Pons (tissue), 1 donor: Measurements from ENCODE around the gene DPP3.

Experiments
- DNase-seq: peaks from one replicate; pipeline ENCODE4 v3.0.0-alpha.2; 2016; ENCODE audit warnings: low spot score

Gene DPP3

GRCh38 chr11:66465373-66466224, 14.6 kb upstream of the DPP3 start:
- DNase-seq = no peak

GRCh38 chr11:66466225-66467033, 13.8 kb upstream of the DPP3 start, which contains the start of gene PELI3:
Gene PELI3 (plus strand): TSS chr11:66466905. CDS start chr11:66468129, 1,224 bp downstream.
- DNase-seq = peak; percentile 90

GRCh38 chr11:66467034-66467659, 13.1 kb upstream of the DPP3 start:
- peak; percentile 7 for DNase-seq

DNA sequence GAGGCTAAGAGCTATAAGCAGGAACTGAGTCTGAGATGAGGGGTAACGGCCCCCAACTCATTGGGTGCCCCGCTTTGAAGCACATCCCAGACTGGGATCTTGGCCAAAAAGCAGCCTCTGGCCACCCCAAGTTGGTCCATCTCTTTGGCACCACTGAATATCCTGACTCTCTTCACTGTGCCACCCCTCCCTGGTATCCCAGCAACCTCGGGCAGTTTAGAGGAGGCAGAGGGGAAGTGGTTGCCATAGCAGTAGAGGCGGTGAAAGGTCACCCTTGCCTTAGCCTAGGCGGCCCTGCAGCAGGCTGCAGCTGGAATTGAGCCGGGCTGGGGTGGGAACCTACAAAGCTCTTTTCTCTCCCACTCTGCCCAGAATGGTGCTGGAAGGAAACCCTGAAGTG, 12.5 kb upstream of the DPP3 start:
- DNase-seq = peak; percentile 33

GRCh38 chr11:66468691-66469090, 11.5 kb upstream of the DPP3 start:
- no peak for DNase-seq

GRCh38 chr11:66469441-66469840, 10.8 kb upstream of the DPP3 start:
- DNase-seq = no peak

DNA sequence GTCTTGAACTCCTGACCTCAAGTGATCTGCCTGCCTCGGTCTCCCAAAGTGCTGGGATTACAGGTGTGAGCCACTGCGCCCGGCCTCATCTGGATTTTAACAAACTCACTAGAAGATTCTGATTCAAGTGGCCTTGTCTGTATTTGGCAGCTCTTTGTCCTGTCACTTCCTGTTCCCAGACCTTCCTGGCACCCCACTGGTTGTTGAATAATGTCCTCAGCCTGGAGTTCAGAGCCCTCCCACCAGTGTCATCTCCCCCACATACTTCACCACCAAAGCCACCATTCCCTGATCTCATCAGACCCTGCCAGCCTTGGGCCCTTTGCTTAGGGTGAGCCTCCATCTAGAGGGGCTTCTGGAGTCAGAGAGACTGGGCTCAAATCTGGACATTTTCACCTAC, 10.2 kb upstream of the DPP3 start:
- no peak for DNase-seq

DNA sequence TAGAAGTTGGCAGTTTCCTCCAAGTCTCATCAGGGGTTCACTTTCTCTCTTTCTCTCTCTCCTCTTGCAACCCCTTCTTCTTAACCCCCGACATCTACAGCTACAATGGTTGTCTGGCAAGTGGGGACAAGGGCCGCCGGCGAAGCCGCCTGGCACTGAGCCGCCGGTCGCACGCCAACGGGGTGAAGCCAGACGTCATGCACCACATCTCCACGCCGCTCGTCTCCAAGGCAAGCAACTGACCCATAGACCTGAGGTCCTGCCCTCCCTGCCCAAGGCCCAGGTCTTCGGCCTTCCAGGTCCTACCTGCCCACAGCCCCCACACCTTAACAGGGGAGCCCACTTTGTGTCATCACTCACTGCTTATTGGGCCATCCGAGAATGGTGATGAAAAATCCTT, 9.1 kb upstream of the DPP3 start:
- DNase-seq = no peak

GRCh38 chr11:66472054-66472453, 8.2 kb upstream of the DPP3 start:
- no peak for DNase-seq

DNA sequence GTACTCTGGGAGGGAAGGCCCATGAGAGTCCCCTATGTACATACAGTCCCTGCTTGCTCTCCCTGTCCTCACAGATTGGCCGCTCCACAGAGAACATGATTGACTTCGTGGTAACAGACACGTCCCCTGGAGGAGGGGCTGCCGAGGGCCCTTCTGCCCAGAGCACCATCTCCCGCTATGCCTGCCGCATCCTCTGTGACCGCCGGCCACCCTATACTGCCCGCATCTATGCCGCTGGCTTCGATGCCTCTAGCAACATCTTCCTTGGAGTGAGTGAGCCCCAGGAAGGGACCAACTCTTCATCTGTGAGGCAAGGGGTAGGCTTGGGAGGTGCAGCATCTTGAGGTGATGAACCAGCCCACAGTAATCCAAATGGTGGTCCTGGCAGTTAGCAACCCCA, 7.1 kb upstream of the DPP3 start:
- no peak for DNase-seq

DNA sequence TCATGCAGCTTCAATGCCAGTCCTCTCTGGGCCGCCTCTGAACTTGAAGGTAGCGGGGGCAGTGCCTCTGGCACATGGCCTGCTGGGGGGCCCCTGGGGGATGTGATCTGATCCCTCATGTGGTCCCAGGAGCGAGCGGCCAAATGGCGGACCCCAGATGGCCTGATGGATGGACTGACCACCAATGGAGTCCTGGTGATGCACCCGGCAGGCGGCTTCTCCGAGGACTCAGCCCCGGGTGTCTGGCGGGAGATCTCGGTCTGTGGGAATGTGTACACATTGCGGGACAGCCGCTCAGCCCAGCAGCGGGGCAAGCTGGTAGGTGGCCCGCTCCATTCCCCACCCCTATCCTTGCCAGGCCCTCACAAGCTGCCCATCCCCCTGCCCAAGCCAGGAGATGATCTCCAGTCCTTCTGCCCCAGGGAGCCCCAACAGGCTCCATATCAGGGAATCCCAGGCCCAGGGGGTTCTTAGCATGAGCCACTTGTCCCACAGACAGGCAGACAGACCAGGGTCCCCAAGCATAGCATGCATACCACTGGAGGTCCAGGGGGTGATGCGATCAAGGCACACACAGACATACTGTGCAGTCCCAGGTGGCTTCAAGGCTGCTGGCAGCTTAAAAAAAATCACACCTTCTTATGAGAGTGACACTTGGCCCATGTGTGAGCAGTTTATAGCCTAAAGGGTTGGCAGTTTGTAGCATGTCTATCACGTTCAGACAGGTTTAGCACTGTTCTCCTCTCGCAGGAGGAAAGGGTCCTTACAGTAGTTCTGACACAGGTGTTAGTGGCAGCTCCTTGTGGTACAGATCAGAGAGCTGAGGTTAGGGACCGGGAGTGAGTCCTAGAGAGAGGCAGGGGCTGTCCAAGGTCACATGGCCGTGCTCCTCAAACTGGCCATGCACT, 6.4 kb upstream of the DPP3 start:
- DNase-seq = no peak

GRCh38 chr11:66475349-66476172, 4.7 kb upstream of the DPP3 start:
- no peak for DNase-seq

DNA sequence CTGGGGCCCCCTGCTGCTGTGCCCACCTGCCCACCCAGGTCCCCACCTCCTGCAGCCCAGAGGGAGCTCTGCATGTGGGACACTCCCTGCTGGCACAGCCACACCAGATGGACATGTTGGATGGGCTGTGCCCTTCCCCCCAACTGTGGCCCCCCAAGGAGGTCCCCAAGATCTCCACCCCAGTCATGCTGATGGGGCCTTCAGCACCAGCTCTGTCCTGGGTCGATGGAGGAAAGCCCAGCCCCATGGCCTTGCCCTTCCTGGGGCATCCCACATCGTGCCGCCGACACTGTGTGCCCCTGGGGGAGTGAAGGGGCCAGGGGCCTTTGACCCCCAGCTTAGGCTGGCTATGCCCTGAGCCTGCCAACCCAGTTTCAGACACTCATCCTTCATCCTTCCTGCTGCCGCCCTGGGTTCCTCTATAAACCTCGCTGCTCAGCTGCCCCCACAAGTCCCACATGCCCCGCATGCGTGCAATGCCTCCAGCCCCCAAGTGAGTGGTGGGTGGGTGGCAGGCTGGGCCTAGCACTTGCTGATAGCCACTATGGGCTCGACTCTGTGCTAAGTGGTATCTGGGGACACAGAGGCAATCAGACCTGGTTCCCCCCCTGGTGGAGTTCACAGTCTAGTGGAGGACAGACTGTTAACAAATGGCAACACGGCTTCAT, 3.9 kb upstream of the DPP3 start:
- DNase-seq = no peak

GRCh38 chr11:66476841-66477251, 3.4 kb upstream of the DPP3 start:
- peak; percentile 6 for DNase-seq

GRCh38 chr11:66477263-66478201, 2.7 kb upstream of the DPP3 start:
- DNase-seq = no peak

DNA sequence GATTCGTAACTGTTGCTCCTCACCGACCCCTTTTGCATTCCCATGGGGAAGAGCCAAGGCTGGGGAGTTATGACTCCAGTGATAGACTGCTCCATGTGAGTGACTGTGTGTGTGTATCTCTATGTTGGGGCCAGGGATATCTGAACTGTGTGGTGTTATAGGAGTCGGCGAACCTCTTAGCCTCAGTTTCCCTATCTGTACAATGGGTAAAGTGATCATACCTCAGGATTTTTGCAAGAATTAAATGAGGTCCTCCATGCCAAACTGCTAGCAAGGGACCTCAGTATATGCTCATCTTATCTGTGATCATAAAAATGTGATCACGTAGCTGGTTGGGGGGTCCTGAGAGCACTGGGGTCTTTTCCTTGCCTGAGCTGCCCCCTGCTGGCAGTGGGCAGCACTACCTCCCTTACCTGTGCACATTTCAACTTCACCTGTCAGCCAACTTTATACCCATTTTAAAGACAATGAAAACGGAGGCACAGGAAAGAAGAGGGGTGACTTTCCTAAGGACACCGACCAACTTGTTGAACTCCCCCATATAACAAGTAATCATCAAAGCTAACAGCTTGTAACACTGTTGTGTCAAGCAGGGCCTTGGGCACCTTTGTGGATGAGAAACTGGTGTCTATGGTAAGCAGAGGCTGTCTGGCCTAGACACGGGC, 1.4 kb upstream of the DPP3 start:
- no peak for DNase-seq

- peak; percentile 20 for DNase-seq
These were observed 679 bp upstream of the DPP3 start for GRCh38 chr11:66479394-66480116.
